GM23338 (cell line): ENCODE measurements around the gene ARHGAP27. TPM values are rescaled to one million over a fixed set of nuclear protein-coding genes. Genes with fewer than 3 reads are reported as not detected.

Source experiments
- ATAC-seq: fragments of 200-7000 bp; cut with Tn5 transposase; 3 replicates; pipeline ENCODE4 v1.9.1; 2020
- DNase-seq: peaks from one replicate; pipeline ENCODE4 v3.0.0-alpha.2; 2015; ENCODE audit warnings: low spot score
- H2AFZ ChIP-seq: fragments of 200-600 bp; sonication (generic); 2 replicates; pipeline ENCODE4 v1.8.0; 2016; ENCODE audit warnings: antibody characterized with exemption, mild to moderate bottlenecking, moderate library complexity
- H3F3A ChIP-seq: fragments of 200-600 bp; sonication (generic); replicated peaks from 2 replicates; pipeline ENCODE4 v1.8.0; 2017; ENCODE audit warnings: antibody characterized with exemption, mixed run types, low read depth
- H3K27ac ChIP-seq: fragments of 200-600 bp; sonication (generic); 2 replicates; pipeline ENCODE4 v1.6.1; 2016; ENCODE audit warnings: low read depth
- H3K27me3 ChIP-seq: fragments of 200-600 bp; sonication (generic); 2 replicates; pipeline ENCODE4 v1.8.0; 2016; ENCODE audit warnings: mild to moderate bottlenecking, mixed run types, moderate library complexity; ENCODE audit not compliant: insufficient read depth
- H3K36me3 ChIP-seq: fragments of 200-600 bp; sonication (generic); 2 replicates; pipeline ENCODE4 v1.8.0; 2016; ENCODE audit warnings: mild to moderate bottlenecking; ENCODE audit not compliant: insufficient read depth
- H3K4me1 ChIP-seq: fragments of 200-600 bp; sonication (generic); 2 replicates; pipeline ENCODE4 v1.8.0; 2016; ENCODE audit warnings: mild to moderate bottlenecking, moderate library complexity; ENCODE audit not compliant: insufficient read depth
- H3K4me2 ChIP-seq: fragments of 200-600 bp; sonication (generic); 2 replicates; pipeline ENCODE4 v1.7.1; 2017; ENCODE audit warnings: mixed run types
- H3K4me3 ChIP-seq: fragments of 200-600 bp; sonication (generic); 2 replicates; pipeline ENCODE4 v1.6.1; 2016; ENCODE audit warnings: mixed run types
- H3K79me2 ChIP-seq: fragments of 200-600 bp; sonication (generic); replicated peaks from 2 replicates; pipeline ENCODE4 v1.8.0; 2017; ENCODE audit warnings: mild to moderate bottlenecking; ENCODE audit not compliant: insufficient read depth
- H3K9me2 ChIP-seq: fragments of 200-600 bp; sonication (generic); 2 replicates; pipeline ENCODE4 v1.8.0; 2017; ENCODE audit not compliant: insufficient read depth
- H4K20me1 ChIP-seq: fragments of 200-600 bp; sonication (generic); replicated peaks from 2 replicates; pipeline ENCODE4 v1.8.0; 2017; ENCODE audit warnings: mild to moderate bottlenecking; ENCODE audit not compliant: insufficient read depth
- H3K27ac Mint-ChIP-seq: 2 replicates; pipeline ENCODE4 v1.8.0; 2020; ENCODE audit warnings: inconsistent platforms, mild to moderate bottlenecking, moderate library complexity, mixed read lengths
- H3K27me3 Mint-ChIP-seq: 3 replicates; pipeline ENCODE4 v1.8.0; 2022; ENCODE audit warnings: low read depth, mild to moderate bottlenecking, moderate library complexity, mixed read lengths, inconsistent platforms; ENCODE audit not compliant: insufficient read depth, poor library complexity
- H3K36me3 Mint-ChIP-seq: 3 replicates; pipeline ENCODE4 v1.8.0; 2021; ENCODE audit warnings: low read depth, mild to moderate bottlenecking, inconsistent platforms, moderate library complexity, mixed read lengths
- H3K4me1 Mint-ChIP-seq: 3 replicates; pipeline ENCODE4 v1.8.0; 2020; ENCODE audit warnings: mild to moderate bottlenecking, inconsistent platforms, mixed read lengths
- H3K4me3 Mint-ChIP-seq: 3 replicates; pipeline ENCODE4 v1.8.0; 2021; ENCODE audit warnings: moderate library complexity, mild to moderate bottlenecking, inconsistent platforms, mixed read lengths
- H3K9me3 Mint-ChIP-seq: 3 replicates; pipeline ENCODE4 v1.8.0; 2020; ENCODE audit warnings: moderate library complexity, mild to moderate bottlenecking, inconsistent platforms, mixed read lengths
- CREB1 ChIP-seq: fragments of 250-450 bp; sonication (Bioruptor Pico); IDR thresholded peaks from 2 replicates; pipeline ENCODE4 v1.5.0; 2020; ENCODE audit warnings: low read depth, mild to moderate bottlenecking, moderate library complexity
- ETS1 ChIP-seq: IDR thresholded peaks from 2 replicates; pipeline ENCODE4 v1.6.1; 2016; ENCODE audit warnings: antibody characterized with exemption
- EZH2 ChIP-seq: fragments of 200-600 bp; sonication (generic); IDR thresholded peaks from one replicate; pipeline ENCODE4 v1.8.0; 2017; ENCODE audit warnings: antibody characterized with exemption, mild to moderate bottlenecking, low read depth; ENCODE audit not compliant: unreplicated experiment
- EZH2phosphoT487 ChIP-seq: fragments of 200-600 bp; sonication (generic); IDR thresholded peaks from one replicate; pipeline ENCODE4 v1.8.1; 2018; ENCODE audit warnings: antibody characterized with exemption; ENCODE audit not compliant: unreplicated experiment
- JUNB ChIP-seq: IDR thresholded peaks from one replicate; pipeline ENCODE4 v1.6.1; 2016; ENCODE audit warnings: antibody characterized with exemption; ENCODE audit not compliant: unreplicated experiment
- NANOG ChIP-seq: IDR thresholded peaks from 2 replicates; pipeline ENCODE4 v1.6.1; 2016; ENCODE audit warnings: antibody characterized with exemption, borderline replicate concordance
- POLR2AphosphoS5 ChIP-seq: IDR thresholded peaks from 2 replicates; pipeline ENCODE4 v1.6.1; 2016; ENCODE audit warnings: antibody characterized with exemption, low read depth
- STAT1 ChIP-seq: IDR thresholded peaks from one replicate; pipeline ENCODE4 v1.6.1; 2016; ENCODE audit warnings: antibody characterized with exemption; ENCODE audit not compliant: unreplicated experiment
- ZNF114 ChIP-seq: fragments of 250-450 bp; sonication (Bioruptor Pico); IDR thresholded peaks from 2 replicates; pipeline ENCODE4 v1.5.0; 2020; ENCODE audit warnings: mild to moderate bottlenecking, moderate library complexity
- ZNF331 ChIP-seq: fragments of 250-450 bp; sonication (Bioruptor Pico); IDR thresholded peaks from 2 replicates; pipeline ENCODE4 v1.5.0; 2020; ENCODE audit warnings: low read depth, mild to moderate bottlenecking, moderate library complexity
- polyA plus RNA-seq: library from polyadenylated mRNA; unstranded; fragments of >200 nt; fragmentation: Nextera tagmentation; extraction: Ambion mirVana; gene quantifications from 2 replicates; pipeline ENCODE4 v1.2.1, GENCODE V29; 2016
- total RNA-seq: library from RNA; depleted of rRNA; stranded (reverse); fragments of >200 nt; shearing (Covaris generic); gene quantifications from 2 replicates; pipeline ENCODE4 v1.2.3, GENCODE V29; 2014
- TF ChIP-seq, protein P1 (sequence below): fragments of 250-450 bp; sonication (Bioruptor Pico); IDR thresholded peaks from 2 replicates; pipeline ENCODE4 v1.5.0; 2020; ENCODE audit warnings: mild to moderate bottlenecking, moderate library complexity
- TF ChIP-seq, protein P2 (sequence below): IDR thresholded peaks from one replicate; pipeline ENCODE4 v1.6.1; 2018; ENCODE audit warnings: antibody characterized with exemption; ENCODE audit not compliant: unreplicated experiment

ARHGAP27 gene
- total and polyA plus RNA-seq, 2 experiments from 2014 or later = 5.9 to 17.7 TPM

DNA sequence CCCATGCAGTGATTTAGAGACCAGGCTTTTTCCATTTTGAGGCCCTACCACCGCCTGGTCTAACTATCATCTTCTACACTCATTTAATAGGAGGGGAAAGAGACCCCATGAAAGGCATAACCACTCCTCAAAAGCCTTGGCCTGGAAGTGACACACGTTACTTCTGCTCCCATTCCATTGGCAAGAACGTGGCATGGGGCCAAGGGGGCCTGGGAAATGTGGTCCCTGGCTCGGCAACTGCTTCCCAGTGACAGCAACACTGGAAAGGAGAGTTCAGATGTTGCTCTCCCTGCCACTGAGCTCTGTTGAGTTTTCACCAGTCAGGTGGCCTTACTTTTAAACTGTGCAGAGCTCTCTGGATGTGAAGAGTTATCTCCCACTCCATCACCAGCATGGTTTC lies 70.7 kb downstream of the ARHGAP27 start:
- Mint-ChIP-seq H3K27ac (no peak overlapping the region), H3K4me1 (peaks cover 31% of the 10 kb centered on the region), H3K4me3 (no peak overlapping the region), H3K9me3 (no peaks in the 10 kb centered on the region; the same call in 2 of the 3 replicates), H3K27me3 (peaks cover 19% of the 10 kb centered on the region), H3K36me3 (peaks cover 3% of the 10 kb centered on the region; the same call in 1 of the 3 replicates)
- ATAC-seq (no peak), DNase-seq (no peak)
- Histone ChIP-seq H3K4me2 (no peak overlapping the region), H3K27ac (no peak overlapping the region), H4K20me1 (no peaks in the 10 kb centered on the region), H3K4me3 (no peak overlapping the region), H3K36me3 (no peaks in the 10 kb centered on the region), H3K27me3 (no peaks in the 10 kb centered on the region), H3K79me2 (no peaks in the 10 kb centered on the region), H3K9me2 (peaks cover 5% of the 10 kb centered on the region; the same call in 1 of the 2 replicates), H3F3A (peaks cover 4% of the 10 kb centered on the region; the same call in 1 of the 2 replicates), H2AFZ (no peak overlapping the region), H3K4me1 (peaks cover 23% of the 10 kb centered on the region)
- no peak for TF ChIP-seq POLR2AphosphoS5
- no peak for TF ChIP-seq ZNF114 (CRISPR knock-in tag)
- TF ChIP-seq JUNB = no peak
- TF ChIP-seq EZH2phosphoT487 = no peak
- TF ChIP-seq STAT1 = no peak
- no peak for TF ChIP-seq NANOG
- TF ChIP-seq, protein P1, sequence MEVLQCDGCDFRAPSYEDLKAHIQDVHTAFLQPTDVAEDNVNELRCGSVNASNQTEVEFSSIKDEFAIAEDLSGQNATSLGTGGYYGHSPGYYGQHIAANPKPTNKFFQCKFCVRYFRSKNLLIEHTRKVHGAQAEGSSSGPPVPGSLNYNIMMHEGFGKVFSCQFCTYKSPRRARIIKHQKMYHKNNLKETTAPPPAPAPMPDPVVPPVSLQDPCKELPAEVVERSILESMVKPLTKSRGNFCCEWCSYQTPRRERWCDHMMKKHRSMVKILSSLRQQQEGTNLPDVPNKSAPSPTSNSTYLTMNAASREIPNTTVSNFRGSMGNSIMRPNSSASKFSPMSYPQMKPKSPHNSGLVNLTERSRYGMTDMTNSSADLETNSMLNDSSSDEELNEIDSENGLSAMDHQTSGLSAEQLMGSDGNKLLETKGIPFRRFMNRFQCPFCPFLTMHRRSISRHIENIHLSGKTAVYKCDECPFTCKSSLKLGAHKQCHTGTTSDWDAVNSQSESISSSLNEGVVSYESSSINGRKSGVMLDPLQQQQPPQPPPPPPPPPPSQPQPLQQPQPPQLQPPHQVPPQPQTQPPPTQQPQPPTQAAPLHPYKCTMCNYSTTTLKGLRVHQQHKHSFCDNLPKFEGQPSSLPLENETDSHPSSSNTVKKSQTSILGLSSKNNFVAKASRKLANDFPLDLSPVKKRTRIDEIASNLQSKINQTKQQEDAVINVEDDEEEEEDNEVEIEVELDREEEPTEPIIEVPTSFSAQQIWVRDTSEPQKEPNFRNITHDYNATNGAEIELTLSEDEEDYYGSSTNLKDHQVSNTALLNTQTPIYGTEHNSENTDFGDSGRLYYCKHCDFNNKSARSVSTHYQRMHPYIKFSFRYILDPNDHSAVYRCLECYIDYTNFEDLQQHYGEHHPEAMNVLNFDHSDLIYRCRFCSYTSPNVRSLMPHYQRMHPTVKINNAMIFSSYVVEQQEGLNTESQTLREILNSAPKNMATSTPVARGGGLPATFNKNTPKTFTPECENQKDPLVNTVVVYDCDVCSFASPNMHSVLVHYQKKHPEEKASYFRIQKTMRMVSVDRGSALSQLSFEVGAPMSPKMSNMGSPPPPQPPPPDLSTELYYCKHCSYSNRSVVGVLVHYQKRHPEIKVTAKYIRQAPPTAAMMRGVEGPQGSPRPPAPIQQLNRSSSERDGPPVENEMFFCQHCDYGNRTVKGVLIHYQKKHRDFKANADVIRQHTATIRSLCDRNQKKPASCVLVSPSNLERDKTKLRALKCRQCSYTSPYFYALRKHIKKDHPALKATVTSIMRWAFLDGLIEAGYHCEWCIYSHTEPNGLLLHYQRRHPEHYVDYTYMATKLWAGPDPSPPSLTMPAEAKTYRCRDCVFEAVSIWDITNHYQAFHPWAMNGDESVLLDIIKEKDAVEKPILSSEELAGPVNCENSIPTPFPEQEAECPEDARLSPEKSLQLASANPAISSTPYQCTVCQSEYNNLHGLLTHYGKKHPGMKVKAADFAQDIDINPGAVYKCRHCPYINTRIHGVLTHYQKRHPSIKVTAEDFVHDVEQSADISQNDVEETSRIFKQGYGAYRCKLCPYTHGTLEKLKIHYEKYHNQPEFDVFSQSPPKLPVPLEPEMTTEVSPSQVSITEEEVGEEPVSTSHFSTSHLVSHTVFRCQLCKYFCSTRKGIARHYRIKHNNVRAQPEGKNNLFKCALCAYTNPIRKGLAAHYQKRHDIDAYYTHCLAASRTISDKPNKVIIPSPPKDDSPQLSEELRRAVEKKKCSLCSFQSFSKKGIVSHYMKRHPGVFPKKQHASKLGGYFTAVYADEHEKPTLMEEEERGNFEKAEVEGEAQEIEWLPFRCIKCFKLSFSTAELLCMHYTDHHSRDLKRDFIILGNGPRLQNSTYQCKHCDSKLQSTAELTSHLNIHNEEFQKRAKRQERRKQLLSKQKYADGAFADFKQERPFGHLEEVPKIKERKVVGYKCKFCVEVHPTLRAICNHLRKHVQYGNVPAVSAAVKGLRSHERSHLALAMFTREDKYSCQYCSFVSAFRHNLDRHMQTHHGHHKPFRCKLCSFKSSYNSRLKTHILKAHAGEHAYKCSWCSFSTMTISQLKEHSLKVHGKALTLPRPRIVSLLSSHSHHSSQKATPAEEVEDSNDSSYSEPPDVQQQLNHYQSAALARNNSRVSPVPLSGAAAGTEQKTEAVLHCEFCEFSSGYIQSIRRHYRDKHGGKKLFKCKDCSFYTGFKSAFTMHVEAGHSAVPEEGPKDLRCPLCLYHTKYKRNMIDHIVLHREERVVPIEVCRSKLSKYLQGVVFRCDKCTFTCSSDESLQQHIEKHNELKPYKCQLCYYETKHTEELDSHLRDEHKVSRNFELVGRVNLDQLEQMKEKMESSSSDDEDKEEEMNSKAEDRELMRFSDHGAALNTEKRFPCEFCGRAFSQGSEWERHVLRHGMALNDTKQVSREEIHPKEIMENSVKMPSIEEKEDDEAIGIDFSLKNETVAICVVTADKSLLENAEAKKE (CRISPR knock-in tag) = no peak
- TF ChIP-seq CREB1 (CRISPR knock-in tag) = no peak
- TF ChIP-seq, protein P2, sequence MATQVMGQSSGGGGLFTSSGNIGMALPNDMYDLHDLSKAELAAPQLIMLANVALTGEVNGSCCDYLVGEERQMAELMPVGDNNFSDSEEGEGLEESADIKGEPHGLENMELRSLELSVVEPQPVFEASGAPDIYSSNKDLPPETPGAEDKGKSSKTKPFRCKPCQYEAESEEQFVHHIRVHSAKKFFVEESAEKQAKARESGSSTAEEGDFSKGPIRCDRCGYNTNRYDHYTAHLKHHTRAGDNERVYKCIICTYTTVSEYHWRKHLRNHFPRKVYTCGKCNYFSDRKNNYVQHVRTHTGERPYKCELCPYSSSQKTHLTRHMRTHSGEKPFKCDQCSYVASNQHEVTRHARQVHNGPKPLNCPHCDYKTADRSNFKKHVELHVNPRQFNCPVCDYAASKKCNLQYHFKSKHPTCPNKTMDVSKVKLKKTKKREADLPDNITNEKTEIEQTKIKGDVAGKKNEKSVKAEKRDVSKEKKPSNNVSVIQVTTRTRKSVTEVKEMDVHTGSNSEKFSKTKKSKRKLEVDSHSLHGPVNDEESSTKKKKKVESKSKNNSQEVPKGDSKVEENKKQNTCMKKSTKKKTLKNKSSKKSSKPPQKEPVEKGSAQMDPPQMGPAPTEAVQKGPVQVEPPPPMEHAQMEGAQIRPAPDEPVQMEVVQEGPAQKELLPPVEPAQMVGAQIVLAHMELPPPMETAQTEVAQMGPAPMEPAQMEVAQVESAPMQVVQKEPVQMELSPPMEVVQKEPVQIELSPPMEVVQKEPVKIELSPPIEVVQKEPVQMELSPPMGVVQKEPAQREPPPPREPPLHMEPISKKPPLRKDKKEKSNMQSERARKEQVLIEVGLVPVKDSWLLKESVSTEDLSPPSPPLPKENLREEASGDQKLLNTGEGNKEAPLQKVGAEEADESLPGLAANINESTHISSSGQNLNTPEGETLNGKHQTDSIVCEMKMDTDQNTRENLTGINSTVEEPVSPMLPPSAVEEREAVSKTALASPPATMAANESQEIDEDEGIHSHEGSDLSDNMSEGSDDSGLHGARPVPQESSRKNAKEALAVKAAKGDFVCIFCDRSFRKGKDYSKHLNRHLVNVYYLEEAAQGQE = no peak
- no peak for TF ChIP-seq EZH2
- no peak for TF ChIP-seq ZNF331
- no peak for TF ChIP-seq ETS1
